ENCODE data around the gene MAP2K5.

The MAP2K5 gene

DNA sequence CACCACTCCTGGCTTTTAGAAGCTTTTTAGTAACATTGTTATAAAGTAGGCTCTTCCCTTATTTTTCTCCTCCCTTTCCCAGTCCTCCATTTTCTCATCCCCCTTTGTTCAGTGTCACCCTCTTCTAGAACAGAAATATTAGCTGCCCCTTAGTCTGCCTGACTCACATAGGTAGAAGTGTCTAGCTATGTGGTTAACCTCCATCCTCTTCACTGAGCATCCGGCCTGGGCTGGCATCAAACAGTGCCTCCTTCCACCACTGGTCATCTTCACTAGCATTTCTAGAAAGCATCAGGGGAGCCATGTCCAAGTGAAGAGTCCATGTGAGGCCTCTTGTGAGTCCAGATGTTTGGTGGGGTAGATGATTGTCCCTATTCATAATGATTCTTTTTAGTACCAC lies 212.8 kb downstream of the MAP2K5 start (continued):
- TF ChIP-seq ZNF558 (tag by site-specific recombination; IDR thresholded peaks at IDR 0.05) (no peak), ZNF292 (tag by site-specific recombination; IDR thresholded peaks at IDR 0.05; ENCODE audit: borderline replicate concordance, low read depth) (no peak), ZNF423 (tag by site-specific recombination; IDR thresholded peaks at IDR 0.05) (no peak), GLIS1 (tag by site-specific recombination; IDR thresholded peaks at IDR 0.05) (no peak), ZNF24 (tag by site-specific recombination; IDR thresholded peaks at IDR 0.05) (no peak), ZNF777 (tag by site-specific recombination; IDR thresholded peaks at IDR 0.05; ENCODE audit: borderline replicate concordance) (no peak), ZNF140 (tag by site-specific recombination; IDR thresholded peaks at IDR 0.05) (no peak), ZNF157 (tag by site-specific recombination; IDR thresholded peaks at IDR 0.05) (no peak)

- TF ChIP-seq, protein P1, sequence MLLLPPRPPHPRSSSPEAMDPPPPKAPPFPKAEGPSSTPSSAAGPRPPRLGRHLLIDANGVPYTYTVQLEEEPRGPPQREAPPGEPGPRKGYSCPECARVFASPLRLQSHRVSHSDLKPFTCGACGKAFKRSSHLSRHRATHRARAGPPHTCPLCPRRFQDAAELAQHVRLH (tag by site-specific recombination; IDR thresholded peaks at IDR 0.05) = no peak
- peak; percentile 41; the same call in 1 of the 2 replicates for TF ChIP-seq SCRT2 (tag by site-specific recombination; IDR thresholded peaks at IDR 0.05)
- TF ChIP-seq ZNF623 (tag by site-specific recombination; IDR thresholded peaks at IDR 0.05) = no peak
- peak; percentile 55; the same call in 1 of the 2 replicates for TF ChIP-seq ZBTB20 (tag by site-specific recombination; IDR thresholded peaks at IDR 0.05)
- TF ChIP-seq ZNF248 (tag by site-specific recombination; IDR thresholded peaks at IDR 0.05) = no peak
- no peak for TF ChIP-seq MYNN (tag by site-specific recombination; IDR thresholded peaks at IDR 0.05; ENCODE audit: borderline replicate concordance)
- no peak for TF ChIP-seq ZNF777 (tag by site-specific recombination; IDR thresholded peaks at IDR 0.05; ENCODE audit: borderline replicate concordance)
- TF ChIP-seq BCL6B (tag by site-specific recombination; IDR thresholded peaks at IDR 0.05) = no peak
- H3K9me3 ChIP-seq (ENCODE audit: control insufficient read depth, insufficient read depth, low read depth, low read length) = no peaks in the 10 kb centered on the region
- ChIA-PET CTCF (interaction anchor here (0.6 kb wide), 1 partner anchor 144 kb away, joined by 3 read pairs; no protein-coding TSS in a partner anchor), POLR2A (no interaction called here)
- peaks cover 8% of the 10 kb centered on the region for H3K4me1 ChIP-seq (ENCODE audit: control insufficient read depth, insufficient read depth, low read length)
- no peak overlapping the region for H3K4me3 ChIP-seq (ENCODE audit: low read depth, low read length)
- H3K27ac ChIP-seq (ENCODE audit: extremely low read depth, low read depth, low read length) = no peak overlapping the region
- no peaks in the 10 kb centered on the region for H3K36me3 ChIP-seq (ENCODE audit: control insufficient read depth in 2 of 2, insufficient read depth in 1 of 2, low read length in 2 of 2)
These were observed 213.4 kb downstream of the MAP2K5 start for GRCh38 chr15:67755936-67756335.

- H3K9me3 ChIP-seq (ENCODE audit: control insufficient read depth, insufficient read depth, low read depth, low read length) = no peaks in the 10 kb centered on the region
- CTCF ChIA-PET = interaction anchor here (0.5 kb wide), 1 partner anchor 83 kb away, joined by 3 read pairs; no protein-coding TSS in a partner anchor
- H3K4me3 ChIP-seq (ENCODE audit: low read depth, low read length) = no peak overlapping the region
- POLR2A ChIA-PET = no interaction called here
- peaks cover 9% of the 10 kb centered on the region for H3K4me1 ChIP-seq (ENCODE audit: control insufficient read depth, insufficient read depth, low read length)
- H3K36me3 ChIP-seq (ENCODE audit: control insufficient read depth in 2 of 2, insufficient read depth in 1 of 2, low read length in 2 of 2) = no peaks in the 10 kb centered on the region
- H3K27ac ChIP-seq (ENCODE audit: extremely low read depth, low read depth, low read length) = no peak overlapping the region
- TF ChIP-seq GLI2 (tag by site-specific recombination; IDR thresholded peaks at IDR 0.05; ENCODE audit: borderline replicate concordance, low read depth) (no peak), IKZF3 (tag by site-specific recombination; IDR thresholded peaks at IDR 0.05) (no peak)
These were observed 216.3 kb downstream of the MAP2K5 start for GRCh38 chr15:67758619-67759300.

DNA sequence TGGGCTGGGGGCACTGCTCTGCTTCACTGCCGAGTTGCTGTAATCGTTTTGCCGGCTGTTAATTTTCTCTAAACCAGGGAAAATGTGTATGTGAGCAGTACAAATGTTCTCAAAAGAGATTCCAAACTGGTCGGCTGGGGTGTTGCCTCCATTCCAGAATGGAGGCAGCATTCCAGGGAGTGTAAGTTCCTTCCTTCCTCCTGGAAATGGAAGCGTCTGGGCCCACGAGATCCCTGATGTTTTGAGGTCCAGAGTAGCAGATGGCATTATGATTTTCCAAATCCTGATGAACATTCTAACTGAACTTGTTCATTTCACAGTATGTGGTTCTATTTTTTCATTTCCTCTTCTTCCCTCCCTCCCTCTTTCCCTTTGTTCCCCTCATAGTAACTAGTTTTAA lies 218.4 kb downstream of the MAP2K5 start:
- ChIA-PET CTCF (no interaction called here), POLR2A (no interaction called here)

More for the DNA sequence above, 218.4 kb downstream of the MAP2K5 start:
- H3K27ac ChIP-seq (ENCODE audit: extremely low read depth, low read depth, low read length) = no peak overlapping the region
- no peaks in the 10 kb centered on the region for H3K9me3 ChIP-seq (ENCODE audit: control insufficient read depth, insufficient read depth, low read depth, low read length)
- peaks cover 9% of the 10 kb centered on the region for H3K4me1 ChIP-seq (ENCODE audit: control insufficient read depth, insufficient read depth, low read length)
- no peak overlapping the region for H3K4me3 ChIP-seq (ENCODE audit: low read depth, low read length)
- no peaks in the 10 kb centered on the region for H3K36me3 ChIP-seq (ENCODE audit: control insufficient read depth in 2 of 2, insufficient read depth in 1 of 2, low read length in 2 of 2)
- TF ChIP-seq IKZF3 (tag by site-specific recombination; IDR thresholded peaks at IDR 0.05) = peak; percentile 28; the same call in 1 of the 2 replicates
- 0 out of 2 replicates have a peak, but pooled peaks have one; percentile 27 for TF ChIP-seq ZNF366 (tag by site-specific recombination; conservative IDR thresholded peaks at IDR 0.05)
- no peak for TF ChIP-seq ZNF138 (tag by site-specific recombination; IDR thresholded peaks at IDR 0.05; ENCODE audit: borderline replicate concordance)
